Lung (tissue), 12 donors: Measurements from ENCODE around the gene HOXC5. TPM values are rescaled to one million over a fixed set of nuclear protein-coding genes. Genes with fewer than 3 reads are reported as not detected.
"Not testable (repeated sequence)": the region's sequence is repeated elsewhere in the genome, so short reads cannot be mapped to it uniquely, and the experiment has no call there.

Source experiments
- ATAC-seq: fragments of 200-7000 bp; cut with Tn5 transposase; one replicate; pipeline ENCODE4 v1.9.1; 2020; ENCODE audit warnings: moderate number of reproducible peaks; ENCODE audit not compliant: insufficient read depth, low FRiP score
- DNase-seq, 3 donors: peaks; one replicate each; pipeline ENCODE4 v3.0.0-alpha.2; 2013 to 2017
- H3K27ac ChIP-seq, 2 donors: one replicate each; pipeline ENCODE4 v1.5.1; 2013; ENCODE audit warnings: mild to moderate bottlenecking in 2 of 2, moderate library complexity in 2 of 2, control low read depth in 1 of 2, inconsistent platforms in 1 of 2, low read depth in 1 of 2, low read length in 1 of 2
- H3K27me3 ChIP-seq, 3 donors: one replicate each; pipeline ENCODE4 v1.5.1; 2013; ENCODE audit warnings: low read length in 2 of 3; ENCODE audit not compliant: control insufficient read depth in 3 of 3, insufficient read depth in 3 of 3
- H3K36me3 ChIP-seq, 4 donors: one replicate each; pipeline ENCODE4 v1.5.1; 2013; ENCODE audit warnings: low read length in 4 of 4, mild to moderate bottlenecking in 1 of 4, moderate library complexity in 1 of 4; ENCODE audit not compliant: control insufficient read depth in 4 of 4, insufficient read depth in 4 of 4
- H3K4me1 ChIP-seq, 5 donors: one replicate each; pipeline ENCODE4 v1.5.1; 2013; ENCODE audit warnings: low read length in 5 of 5, mild to moderate bottlenecking in 2 of 5, moderate library complexity in 1 of 5; ENCODE audit not compliant: control insufficient read depth in 5 of 5, insufficient read depth in 5 of 5
- H3K4me3 ChIP-seq: one replicate; pipeline ENCODE4 v1.5.1; 2013; ENCODE audit warnings: mild to moderate bottlenecking, control low read depth, moderate library complexity
- H3K9ac ChIP-seq, 2 donors: one replicate each; pipeline ENCODE4 v1.5.1; 2013; ENCODE audit warnings: low read length in 2 of 2, control low read depth in 1 of 2; ENCODE audit not compliant: insufficient read depth in 1 of 2
- H3K9me3 ChIP-seq, 4 donors: one replicate each; pipeline ENCODE4 v1.5.1; 2013; ENCODE audit warnings: low read length in 3 of 4, mild to moderate bottlenecking in 1 of 4, moderate library complexity in 1 of 4; ENCODE audit not compliant: control insufficient read depth in 4 of 4, insufficient read depth in 3 of 4
- WGBS, 2 donors: extraction: QIAGEN DNeasy Blood & Tissue Kit; methylation state at CpG; one replicate each; pipeline ENCODE4 v1.1.7; 2013; 5-methylcytosine and 5-hydroxymethylcytosine counted together
- polyA plus RNA-seq, 2 donors: library from polyadenylated mRNA; stranded (reverse); fragments of 200-250 nt; gene quantifications; one replicate each; pipeline ENCODE4 v1.2.1, GENCODE V29; 2013
- total RNA-seq, 2 donors: library from RNA; depleted of rRNA in 1 of 2; stranded (reverse); fragments of >200 nt in 1 of 2; gene quantifications; one replicate each; pipeline ENCODE4 v1.2.1, GENCODE V29; 2014 to 2021
- TF ChIP-seq, protein P1 (sequence below): IDR thresholded peaks from 2 replicates; pipeline ENCODE4 v1.5.1; 2012; ENCODE audit warnings: mild to moderate bottlenecking; ENCODE audit errors: control extremely low read depth, extremely low read depth
- donor health status: control.
- donor health status: control.
- donor health status: Bipolar disorder and iron deficiency.
- donor health status: healthy.
- donor health status: DM: yes; HTN: yes; CAD: no.

The HOXC5 gene
- total and polyA plus RNA-seq, 4 donors: 0.08 to 0.26 (median 0.17) TPM

DNA sequence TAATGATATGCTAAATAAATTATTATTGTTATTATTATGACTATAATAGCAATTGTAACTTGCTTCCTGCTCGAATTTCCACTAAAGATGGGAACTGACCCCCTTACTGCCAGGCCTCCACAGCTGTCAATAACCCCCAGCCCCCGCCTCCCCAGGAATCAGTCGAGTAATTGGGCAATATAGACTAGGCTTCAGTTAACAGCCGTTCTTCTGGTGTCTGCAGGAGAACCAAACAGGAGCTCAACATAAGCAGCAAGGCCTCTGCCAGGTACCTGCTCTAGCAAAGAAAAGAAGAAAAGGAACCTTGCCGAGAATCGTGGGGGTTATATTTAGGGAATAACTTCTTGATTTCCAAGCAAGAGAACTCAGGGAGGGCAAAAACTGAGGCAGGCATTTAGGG is 42.6 kb downstream of the HOXC5 start:
- TF ChIP-seq, protein P1, sequence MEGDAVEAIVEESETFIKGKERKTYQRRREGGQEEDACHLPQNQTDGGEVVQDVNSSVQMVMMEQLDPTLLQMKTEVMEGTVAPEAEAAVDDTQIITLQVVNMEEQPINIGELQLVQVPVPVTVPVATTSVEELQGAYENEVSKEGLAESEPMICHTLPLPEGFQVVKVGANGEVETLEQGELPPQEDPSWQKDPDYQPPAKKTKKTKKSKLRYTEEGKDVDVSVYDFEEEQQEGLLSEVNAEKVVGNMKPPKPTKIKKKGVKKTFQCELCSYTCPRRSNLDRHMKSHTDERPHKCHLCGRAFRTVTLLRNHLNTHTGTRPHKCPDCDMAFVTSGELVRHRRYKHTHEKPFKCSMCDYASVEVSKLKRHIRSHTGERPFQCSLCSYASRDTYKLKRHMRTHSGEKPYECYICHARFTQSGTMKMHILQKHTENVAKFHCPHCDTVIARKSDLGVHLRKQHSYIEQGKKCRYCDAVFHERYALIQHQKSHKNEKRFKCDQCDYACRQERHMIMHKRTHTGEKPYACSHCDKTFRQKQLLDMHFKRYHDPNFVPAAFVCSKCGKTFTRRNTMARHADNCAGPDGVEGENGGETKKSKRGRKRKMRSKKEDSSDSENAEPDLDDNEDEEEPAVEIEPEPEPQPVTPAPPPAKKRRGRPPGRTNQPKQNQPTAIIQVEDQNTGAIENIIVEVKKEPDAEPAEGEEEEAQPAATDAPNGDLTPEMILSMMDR: no peak
- H3K27me3 ChIP-seq: peaks cover 0 to 43% (median 19%) of the 10 kb centered on the region in 3 donors
- whole genome bisulfite sequencing, 2 donors: 50 to 58% methylated on average over 6 of the region's 6 CpGs

DNA sequence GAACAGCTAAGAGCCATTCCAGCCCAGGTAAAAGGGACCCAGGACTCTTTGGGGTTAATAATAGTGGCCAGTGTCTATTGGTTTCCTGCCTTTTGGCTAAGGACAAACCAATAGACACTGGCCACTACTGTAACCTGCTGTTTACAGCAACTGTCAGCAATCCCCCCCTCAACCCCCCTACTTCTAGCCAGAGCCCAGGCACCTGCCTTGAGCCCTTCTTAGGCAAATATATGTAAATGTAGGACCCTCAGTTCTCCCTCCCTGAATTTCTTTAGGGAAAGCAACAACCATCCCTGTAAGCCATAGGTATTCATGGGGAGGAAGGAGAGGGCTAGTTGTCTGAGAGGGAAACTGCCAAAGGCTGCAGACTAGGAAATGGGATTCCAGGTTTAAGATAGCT is 43.1 kb downstream of the HOXC5 start:
- H3K27ac ChIP-seq: no peak overlapping the region
- TF ChIP-seq, protein P1: no peak
- H3K4me1 ChIP-seq: no peaks in the 10 kb centered on the region
- DNase-seq: no peak
- no peaks in the 10 kb centered on the region for H3K36me3 ChIP-seq
- H3K9ac ChIP-seq: no peak overlapping the region
- H3K9me3 ChIP-seq: peaks cover 0 to 4% (median 0%) of the 10 kb centered on the region in 4 donors
- H3K4me3 ChIP-seq: no peak overlapping the region
- ATAC-seq: no peak
- peaks cover 0 to 45% (median 19%) of the 10 kb centered on the region in 3 donors for H3K27me3 ChIP-seq

More for the DNA sequence above, 42.6 kb downstream of the HOXC5 start:
- H3K9me3 ChIP-seq: peaks cover 0 to 4% (median 0%) of the 10 kb centered on the region in 4 donors
- H3K36me3 ChIP-seq: no peaks in the 10 kb centered on the region
- ATAC-seq (no peak), DNase-seq (no peak)
- H3K9ac ChIP-seq: no peak overlapping the region
- H3K4me3 ChIP-seq: no peak overlapping the region
- no peak overlapping the region for H3K27ac ChIP-seq
- H3K4me1 ChIP-seq: no peaks in the 10 kb centered on the region

DNA sequence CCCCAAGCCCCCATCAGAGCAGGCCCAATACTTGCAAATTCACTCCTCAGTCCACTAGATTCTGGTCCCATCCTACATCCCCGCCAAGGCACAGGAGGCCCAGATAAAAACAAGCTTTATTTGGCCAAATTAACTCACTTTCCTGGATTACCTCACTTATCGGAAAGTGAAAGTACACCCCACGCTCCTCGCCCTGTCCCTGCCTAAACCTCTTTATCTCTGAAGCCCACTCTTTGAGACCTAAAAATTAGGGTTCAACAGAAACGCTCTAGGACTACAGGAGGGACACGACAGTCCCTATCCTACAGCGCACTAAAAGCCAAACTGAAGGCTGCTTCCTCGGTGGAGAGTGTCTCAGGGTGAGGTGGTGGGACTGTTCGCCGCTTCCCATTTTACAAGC is 45.0 kb downstream of the HOXC5 start:
- not testable (repeated sequence) for H3K9ac ChIP-seq, H3K4me1 ChIP-seq, H3K36me3 ChIP-seq, H3K9me3 ChIP-seq, ATAC-seq, H3K27ac ChIP-seq, H3K4me3 ChIP-seq, DNase-seq
- H3K27me3 ChIP-seq: peaks cover 0 to 36% (median 11%) of the 10 kb centered on the region in 3 donors
- 67 to 74% methylated on average over 10 of the region's 10 CpGs for WGBS, 2 donors

DNA sequence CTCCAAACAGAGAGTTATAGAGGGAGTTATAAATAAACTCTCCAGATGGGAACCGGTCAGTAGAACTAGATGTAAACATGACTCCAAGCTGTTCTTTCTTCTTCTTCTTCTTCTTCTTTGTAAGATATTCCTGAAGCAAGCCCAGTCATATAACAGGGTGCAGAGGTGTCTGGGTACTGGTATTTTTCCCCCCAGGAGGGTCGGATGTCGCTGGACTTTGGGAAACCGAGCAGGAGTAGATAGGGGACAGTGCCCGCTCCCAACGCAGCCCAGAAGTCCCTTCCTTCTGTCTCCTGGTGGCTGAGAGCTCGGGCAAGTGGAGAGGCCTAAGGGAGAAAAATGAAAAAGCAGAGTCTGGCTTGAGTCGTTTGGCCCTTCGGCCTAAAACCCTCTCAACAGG is 46.3 kb downstream of the HOXC5 start:
- not testable (repeated sequence) for H3K4me3 ChIP-seq, ATAC-seq, H3K27ac ChIP-seq, H3K4me1 ChIP-seq, H3K9me3 ChIP-seq, H3K36me3 ChIP-seq, H3K9ac ChIP-seq
- peaks cover 0 to 36% (median 12%) of the 10 kb centered on the region in 3 donors for H3K27me3 ChIP-seq
- 62 to 67% methylated on average over 9 of the region's 9 CpGs for WGBS, 2 donors
- peak in 1 of 3 donors; percentile 12 for DNase-seq

DNA sequence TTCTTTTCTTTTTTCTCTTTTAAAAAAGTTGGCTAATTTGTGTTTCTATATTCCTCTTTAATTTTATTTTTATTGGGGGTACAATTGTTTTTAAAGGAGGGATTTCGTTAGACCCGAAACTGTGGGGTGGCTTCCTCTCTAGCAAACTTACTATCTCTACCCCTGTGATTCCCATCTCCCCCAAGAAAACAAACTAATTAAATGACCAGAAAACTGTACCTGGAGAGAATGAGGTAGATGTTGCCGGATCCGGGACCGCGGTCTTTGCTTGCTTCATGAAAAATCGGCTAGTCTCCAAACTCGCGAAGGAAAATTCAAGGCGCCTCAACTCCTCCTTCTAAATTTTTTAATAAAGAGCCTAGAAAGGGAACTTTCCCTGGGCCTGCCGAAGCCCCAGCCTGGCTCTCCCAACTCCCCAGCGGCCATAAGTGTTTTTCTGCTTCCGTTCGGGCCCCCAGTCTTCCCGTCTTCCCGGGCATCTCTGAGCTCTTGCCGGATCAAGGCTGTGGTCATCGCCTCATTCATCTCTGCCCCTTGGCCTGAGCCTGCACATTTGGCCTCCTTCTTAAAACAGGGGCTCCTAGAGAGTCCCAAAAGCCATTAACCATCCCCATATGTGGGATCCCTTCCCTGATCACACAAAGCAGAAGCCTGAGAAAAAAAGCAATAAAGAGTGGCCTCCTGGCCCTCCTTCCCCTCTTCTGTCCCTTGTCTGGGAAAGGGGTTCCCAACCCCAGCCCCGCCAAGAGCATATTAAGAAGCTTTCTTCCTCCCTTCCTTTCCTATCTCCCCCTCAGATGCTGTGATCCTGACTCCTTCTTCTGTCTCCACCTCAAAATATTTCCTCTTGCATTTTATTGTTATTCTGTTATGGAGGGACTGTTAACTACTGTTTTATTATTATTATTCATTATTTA is 47.4 kb downstream of the HOXC5 start:
- DNase-seq, H3K36me3 ChIP-seq, ATAC-seq, H3K9me3 ChIP-seq, H3K4me1 ChIP-seq, H3K4me3 ChIP-seq, H3K9ac ChIP-seq, H3K27ac ChIP-seq: not testable (repeated sequence)
- peaks cover 0 to 36% (median 9%) of the 10 kb centered on the region in 3 donors for H3K27me3 ChIP-seq
- WGBS, 2 donors: 74 to 76% methylated on average over 19 of the region's 19 CpGs

DNA sequence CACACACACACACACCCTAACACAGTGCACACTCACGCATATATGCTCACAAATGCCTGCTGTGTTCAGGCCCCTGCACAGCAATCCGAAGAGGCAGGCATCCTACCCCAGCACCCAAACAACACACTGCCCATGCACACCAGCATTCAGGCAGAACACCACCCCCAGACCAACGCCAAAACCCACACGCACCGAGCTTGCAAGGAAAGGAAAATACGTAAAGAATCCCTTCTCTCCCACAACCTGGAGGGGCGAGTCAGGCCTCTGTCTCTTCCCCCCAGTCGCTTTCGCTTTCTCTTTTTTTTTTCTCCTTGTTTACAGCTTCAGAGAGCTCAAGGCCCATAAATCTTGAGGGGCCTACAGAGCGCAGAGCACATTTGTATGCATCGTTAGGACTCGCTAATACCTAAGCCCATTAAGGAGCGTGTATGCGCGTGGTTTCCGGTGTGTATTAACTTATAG is 48.2 kb downstream of the HOXC5 start:
- DNase-seq, H3K4me1 ChIP-seq, H3K9me3 ChIP-seq, H3K27ac ChIP-seq, ATAC-seq, H3K36me3 ChIP-seq, H3K9ac ChIP-seq, H3K4me3 ChIP-seq: not testable (repeated sequence)
- WGBS, 2 donors: 13 to 31% methylated on average over 12 to 16 of the region's 16 CpGs
- H3K27me3 ChIP-seq: peaks cover 0 to 33% (median 9%) of the 10 kb centered on the region in 3 donors
